ENCODE measurements around the gene HGFAC. TPM values are rescaled to one million over a fixed set of nuclear protein-coding genes. Genes with fewer than 3 reads are reported as not detected.

HGFAC gene
- total and polyA plus RNA-seq, 2 experiments from 2014 or later = 0.87 to 1.7 TPM

DNA sequence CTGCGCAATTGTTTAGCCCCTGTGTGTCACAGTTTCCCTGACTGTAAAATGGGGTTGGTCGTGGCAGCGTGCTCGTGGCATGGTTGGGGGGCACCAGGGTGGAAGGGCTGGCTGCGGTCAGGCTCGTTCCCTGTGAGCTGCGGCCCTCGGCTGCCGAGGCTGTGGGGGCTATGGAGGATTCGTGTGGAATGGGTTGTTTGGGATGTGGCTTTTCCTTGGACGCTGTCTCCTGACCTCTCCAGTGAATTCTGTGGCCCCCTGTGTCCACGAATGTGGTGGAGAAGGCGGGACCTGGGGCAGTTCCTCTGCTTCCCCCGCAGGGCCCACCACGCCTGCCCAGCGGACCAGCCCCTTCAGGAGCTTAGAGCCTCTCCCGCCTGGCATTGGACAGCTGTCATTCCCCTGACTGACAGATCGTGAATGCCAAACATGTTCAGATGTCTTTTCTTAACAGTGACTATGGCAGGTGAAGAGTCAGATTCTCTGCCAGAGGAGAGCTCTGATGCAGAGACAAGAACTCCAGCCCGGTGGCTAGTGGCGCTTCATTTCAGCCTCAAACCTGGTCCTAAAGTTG, 17.2 kb upstream of the HGFAC start:
- Histone ChIP-seq H3K9me3 (ENCODE audit: low read depth) (no peaks in the 10 kb centered on the region), H3K9me2 (replicated peaks; ENCODE audit: insufficient read depth) (no peaks in the 10 kb centered on the region), H3K27me3 (no peaks in the 10 kb centered on the region), H3K27ac (no peak overlapping the region), H3K4me3 (no peak overlapping the region), H2AFZ (no peak overlapping the region), H3K4me2 (no peak overlapping the region), H3K36me3 (replicated peaks; ENCODE audit: insufficient read depth, low read depth) (no peaks in the 10 kb centered on the region), H3K79me2 (no peaks in the 10 kb centered on the region), H4K20me1 (ENCODE audit: insufficient read depth, poor library complexity, severe bottlenecking) (no peaks in the 10 kb centered on the region), H3K4me1 (ENCODE audit: insufficient read depth) (no peaks in the 10 kb centered on the region)
- no peak for DNase-seq (ENCODE audit: low spot score)
- WGBS (ENCODE audit: low lambda C conversion rate, missing lambda C conversion rate) = 91% methylated on average over 20 of the region's 20 CpGs
- TF ChIP-seq, protein P1, sequence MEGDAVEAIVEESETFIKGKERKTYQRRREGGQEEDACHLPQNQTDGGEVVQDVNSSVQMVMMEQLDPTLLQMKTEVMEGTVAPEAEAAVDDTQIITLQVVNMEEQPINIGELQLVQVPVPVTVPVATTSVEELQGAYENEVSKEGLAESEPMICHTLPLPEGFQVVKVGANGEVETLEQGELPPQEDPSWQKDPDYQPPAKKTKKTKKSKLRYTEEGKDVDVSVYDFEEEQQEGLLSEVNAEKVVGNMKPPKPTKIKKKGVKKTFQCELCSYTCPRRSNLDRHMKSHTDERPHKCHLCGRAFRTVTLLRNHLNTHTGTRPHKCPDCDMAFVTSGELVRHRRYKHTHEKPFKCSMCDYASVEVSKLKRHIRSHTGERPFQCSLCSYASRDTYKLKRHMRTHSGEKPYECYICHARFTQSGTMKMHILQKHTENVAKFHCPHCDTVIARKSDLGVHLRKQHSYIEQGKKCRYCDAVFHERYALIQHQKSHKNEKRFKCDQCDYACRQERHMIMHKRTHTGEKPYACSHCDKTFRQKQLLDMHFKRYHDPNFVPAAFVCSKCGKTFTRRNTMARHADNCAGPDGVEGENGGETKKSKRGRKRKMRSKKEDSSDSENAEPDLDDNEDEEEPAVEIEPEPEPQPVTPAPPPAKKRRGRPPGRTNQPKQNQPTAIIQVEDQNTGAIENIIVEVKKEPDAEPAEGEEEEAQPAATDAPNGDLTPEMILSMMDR (IDR thresholded peaks at IDR 0.05; ENCODE audit: poor library complexity) = no peak
- TF ChIP-seq EZH2 (IDR thresholded peaks at IDR 0.05; ENCODE audit: borderline replicate concordance) (no peak), EZH2phosphoT487 (IDR thresholded peaks at IDR 0.05; ENCODE audit: low read depth, severe bottlenecking, unreplicated experiment) (no peak)

DNA sequence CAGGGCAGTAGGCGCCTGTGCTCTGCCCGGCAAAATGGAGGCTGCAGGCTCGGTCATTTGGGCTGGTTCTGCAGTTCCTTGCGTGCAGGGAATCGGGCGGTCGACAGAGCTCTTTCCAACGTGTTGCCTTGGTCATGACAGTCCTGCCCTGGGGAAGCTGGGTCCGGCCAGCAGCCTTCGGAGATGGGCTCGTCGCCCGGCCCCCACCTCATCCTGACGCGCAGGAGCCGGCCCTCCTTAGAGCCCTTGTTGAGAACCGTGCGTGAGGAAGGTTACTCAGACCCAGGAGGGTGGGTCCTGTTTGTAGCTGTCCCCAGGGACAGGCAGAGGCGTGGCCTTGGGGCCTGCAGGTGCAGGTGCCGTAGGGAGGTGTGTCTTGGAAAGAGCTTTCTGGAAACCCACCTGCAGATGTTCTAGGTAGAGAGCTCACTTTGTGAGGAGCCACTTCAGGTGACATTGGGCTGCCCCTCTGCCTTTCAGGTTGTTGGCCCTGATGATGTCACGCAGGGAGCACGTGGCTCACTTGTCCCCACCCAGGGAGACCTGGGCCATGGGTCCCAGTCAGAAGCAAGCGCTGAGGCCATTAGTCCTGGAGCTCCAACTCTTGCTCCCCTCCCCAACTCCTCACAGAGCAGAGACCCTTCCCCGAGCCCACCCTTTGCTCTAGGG, 15.2 kb upstream of the HGFAC start:
- TF ChIP-seq, protein P1 (IDR thresholded peaks at IDR 0.05; ENCODE audit: poor library complexity) = no peak
- TF ChIP-seq EZH2 (IDR thresholded peaks at IDR 0.05; ENCODE audit: borderline replicate concordance) (no peak), EZH2phosphoT487 (IDR thresholded peaks at IDR 0.05; ENCODE audit: low read depth, severe bottlenecking, unreplicated experiment) (no peak)
- no peaks in the 10 kb centered on the region for H3K79me2 ChIP-seq
- 96% methylated on average over 24 of the region's 24 CpGs for WGBS (ENCODE audit: low lambda C conversion rate, missing lambda C conversion rate)
- H3K9me3 ChIP-seq (ENCODE audit: low read depth) = no peaks in the 10 kb centered on the region
- H3K4me1 ChIP-seq (ENCODE audit: insufficient read depth) = no peaks in the 10 kb centered on the region
- no peak overlapping the region for H3K4me3 ChIP-seq
- no peaks in the 10 kb centered on the region for H3K27me3 ChIP-seq
- no peak overlapping the region for H3K4me2 ChIP-seq
- no peak overlapping the region for H2AFZ ChIP-seq
- no peak for DNase-seq (ENCODE audit: low spot score)
- no peak overlapping the region for H3K27ac ChIP-seq
- no peaks in the 10 kb centered on the region for H3K36me3 ChIP-seq (replicated peaks; ENCODE audit: insufficient read depth, low read depth)
- H4K20me1 ChIP-seq (ENCODE audit: insufficient read depth, poor library complexity, severe bottlenecking) = no peaks in the 10 kb centered on the region
- H3K9me2 ChIP-seq (replicated peaks; ENCODE audit: insufficient read depth) = no peaks in the 10 kb centered on the region

DNA sequence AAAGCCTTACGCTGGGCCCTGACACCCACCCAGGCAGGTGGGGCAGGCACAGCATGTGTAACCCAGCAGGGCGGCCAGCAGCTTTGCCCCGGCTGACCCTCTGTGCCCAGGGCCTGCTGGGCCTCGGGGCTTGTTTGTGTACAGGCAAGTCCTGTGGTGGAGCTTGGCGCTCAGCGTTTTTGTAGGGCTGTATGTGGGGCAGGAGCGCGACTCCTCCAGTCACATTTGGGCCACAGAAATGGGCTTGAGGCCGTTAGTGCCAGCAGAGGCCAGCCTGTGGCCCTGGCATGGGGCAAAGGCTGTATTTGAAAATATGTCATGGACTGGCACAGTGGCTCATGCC, 14.7 kb upstream of the HGFAC start:
- no peaks in the 10 kb centered on the region for H3K9me3 ChIP-seq (ENCODE audit: low read depth)
- no peaks in the 10 kb centered on the region for H3K9me2 ChIP-seq (replicated peaks; ENCODE audit: insufficient read depth)
- H2AFZ ChIP-seq = no peak overlapping the region
- H3K36me3 ChIP-seq (replicated peaks; ENCODE audit: insufficient read depth, low read depth) = no peaks in the 10 kb centered on the region
- H3K4me3 ChIP-seq = no peak overlapping the region
- no peak overlapping the region for H3K4me2 ChIP-seq
- no peaks in the 10 kb centered on the region for H3K79me2 ChIP-seq
- DNase-seq (ENCODE audit: low spot score) = no peak
- WGBS (ENCODE audit: low lambda C conversion rate, missing lambda C conversion rate) = 94% methylated on average over 9 of the region's 9 CpGs
- H3K27me3 ChIP-seq = no peaks in the 10 kb centered on the region
- H3K27ac ChIP-seq = no peak overlapping the region
- H4K20me1 ChIP-seq (ENCODE audit: insufficient read depth, poor library complexity, severe bottlenecking) = no peaks in the 10 kb centered on the region
- no peaks in the 10 kb centered on the region for H3K4me1 ChIP-seq (ENCODE audit: insufficient read depth)
- TF ChIP-seq EZH2phosphoT487 (IDR thresholded peaks at IDR 0.05; ENCODE audit: low read depth, severe bottlenecking, unreplicated experiment) = no peak
- TF ChIP-seq, protein P1 (IDR thresholded peaks at IDR 0.05; ENCODE audit: poor library complexity) = no peak
- TF ChIP-seq EZH2 (IDR thresholded peaks at IDR 0.05; ENCODE audit: borderline replicate concordance) = no peak

Data from hepatocyte (in vitro differentiated cells).